ENCODE results near the gene KIAA1549.

DNA sequence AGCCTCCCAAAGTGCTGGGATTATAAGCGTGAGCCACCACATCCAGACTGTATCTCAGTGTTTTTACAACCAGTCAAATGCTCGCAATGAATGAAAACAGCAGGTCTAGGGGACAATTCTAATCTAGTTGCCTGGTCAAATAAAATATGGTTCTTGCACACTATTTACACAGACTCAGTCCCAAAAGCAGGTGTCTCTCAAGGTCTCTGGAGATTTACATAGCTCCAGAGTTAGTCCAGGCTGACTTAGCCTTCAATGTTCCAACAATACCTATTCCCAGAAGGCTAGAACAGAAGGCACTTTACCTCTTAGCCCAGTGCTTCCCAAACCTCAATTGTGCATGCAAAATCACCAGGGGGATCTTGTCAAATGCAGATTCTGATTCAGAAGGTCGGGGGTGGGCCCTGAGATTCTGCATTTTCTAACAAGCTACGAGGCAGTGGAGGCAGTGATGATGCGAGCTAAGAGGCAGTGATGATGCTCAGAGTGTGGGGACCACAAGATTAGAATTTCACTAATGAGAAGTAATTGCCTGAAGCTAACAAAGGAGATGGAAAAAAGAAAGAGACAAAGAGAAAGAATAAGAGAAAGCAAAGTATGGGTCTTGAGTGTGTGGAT, 6.4 kb downstream of the KIAA1549 start:
- TF ChIP-seq, protein P1, sequence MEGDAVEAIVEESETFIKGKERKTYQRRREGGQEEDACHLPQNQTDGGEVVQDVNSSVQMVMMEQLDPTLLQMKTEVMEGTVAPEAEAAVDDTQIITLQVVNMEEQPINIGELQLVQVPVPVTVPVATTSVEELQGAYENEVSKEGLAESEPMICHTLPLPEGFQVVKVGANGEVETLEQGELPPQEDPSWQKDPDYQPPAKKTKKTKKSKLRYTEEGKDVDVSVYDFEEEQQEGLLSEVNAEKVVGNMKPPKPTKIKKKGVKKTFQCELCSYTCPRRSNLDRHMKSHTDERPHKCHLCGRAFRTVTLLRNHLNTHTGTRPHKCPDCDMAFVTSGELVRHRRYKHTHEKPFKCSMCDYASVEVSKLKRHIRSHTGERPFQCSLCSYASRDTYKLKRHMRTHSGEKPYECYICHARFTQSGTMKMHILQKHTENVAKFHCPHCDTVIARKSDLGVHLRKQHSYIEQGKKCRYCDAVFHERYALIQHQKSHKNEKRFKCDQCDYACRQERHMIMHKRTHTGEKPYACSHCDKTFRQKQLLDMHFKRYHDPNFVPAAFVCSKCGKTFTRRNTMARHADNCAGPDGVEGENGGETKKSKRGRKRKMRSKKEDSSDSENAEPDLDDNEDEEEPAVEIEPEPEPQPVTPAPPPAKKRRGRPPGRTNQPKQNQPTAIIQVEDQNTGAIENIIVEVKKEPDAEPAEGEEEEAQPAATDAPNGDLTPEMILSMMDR (IDR thresholded peaks at IDR 0.05): no peak
- no peak for TF ChIP-seq EP300 (IDR thresholded peaks at IDR 0.05)
- no peak for TF ChIP-seq POLR2A (IDR thresholded peaks at IDR 0.05)

All from stomach (tissue), 4 donors.